ENCODE results near the gene LTBP3.
"Not testable (repeated sequence)": the region's sequence is repeated elsewhere in the genome, so short reads cannot be mapped to it uniquely, and the experiment has no call there.

Gene LTBP3

DNA sequence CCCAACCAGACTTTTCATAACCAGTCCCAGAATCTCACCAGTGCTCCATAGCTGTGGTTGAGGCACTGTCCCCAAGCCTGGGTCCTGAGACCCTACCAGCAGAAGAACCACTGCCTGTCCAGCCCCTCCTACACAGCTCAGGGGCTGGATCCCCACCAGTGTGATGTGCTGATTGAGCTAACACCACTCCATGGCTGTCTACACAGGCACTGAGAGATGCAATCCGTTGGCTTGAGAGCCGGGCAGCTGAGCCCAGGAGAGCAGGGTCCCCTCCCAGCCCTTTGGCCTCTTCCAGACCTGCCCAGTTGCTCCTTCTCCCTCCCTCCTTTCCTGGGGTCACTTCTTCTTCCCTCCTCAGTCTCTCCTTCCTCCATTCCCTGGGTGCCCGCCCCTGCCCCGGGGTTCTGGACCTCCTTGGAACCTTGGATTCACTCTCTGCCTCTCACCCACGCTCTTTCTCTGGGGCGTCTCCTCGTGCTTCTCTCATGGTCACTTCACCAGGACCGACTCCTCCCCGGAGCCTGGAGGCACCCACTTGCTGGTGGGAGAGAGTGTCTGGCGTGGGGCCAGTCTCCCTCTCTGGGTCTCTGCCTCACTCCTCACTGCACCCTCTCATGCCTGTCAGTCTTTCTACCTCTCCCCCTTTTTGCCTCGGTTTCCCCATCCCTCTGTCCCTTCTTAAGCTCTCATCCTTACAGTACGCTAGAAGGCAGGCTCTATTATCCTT, 34.0 kb downstream of the LTBP3 start:
- no peaks in the 10 kb centered on the region for H3K27me3 Mint-ChIP-seq
- DNase-seq = no peak
- H3K4me3 Mint-ChIP-seq = peak overlapping the region; percentile 66
- peaks cover 17% of the 10 kb centered on the region for H3K36me3 Mint-ChIP-seq
- no peaks in the 10 kb centered on the region for H3K9me3 Mint-ChIP-seq
- peaks cover 57% of the 10 kb centered on the region for H3K4me1 Mint-ChIP-seq
- peak overlapping the region; percentile 93 for H3K27ac Mint-ChIP-seq
- CTCF ChIA-PET = interaction anchor here (0.8 to 2.9 kb wide), 3 partner anchors 14 to 108 kb away, joined by 3 to 12 read pairs (median 4); no protein-coding TSS in a partner anchor

DNA sequence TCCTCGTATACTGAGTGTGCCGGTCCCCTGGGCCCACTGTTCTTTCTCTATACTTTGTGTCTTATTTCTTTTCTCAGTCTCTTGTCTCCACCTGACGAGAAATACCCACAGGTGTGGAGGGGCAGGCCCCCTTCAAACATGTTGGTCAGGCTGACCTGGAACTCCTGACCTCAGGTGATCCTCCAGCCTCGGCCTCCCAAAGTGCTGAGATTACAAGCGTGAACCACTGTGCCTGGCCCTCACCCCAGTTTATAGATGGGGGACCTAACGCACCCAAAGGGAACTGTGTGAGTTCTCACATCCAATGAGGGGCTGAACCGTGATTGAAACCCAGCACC, 34.6 kb downstream of the LTBP3 start:
- H3K9me3 Mint-ChIP-seq, CTCF ChIA-PET, DNase-seq, H3K27me3 Mint-ChIP-seq: not testable (repeated sequence)
- Mint-ChIP-seq H3K4me1 (peaks cover 53% of the 10 kb centered on the region), H3K4me3 (peak overlapping the region; percentile 62), H3K36me3 (peaks cover 13% of the 10 kb centered on the region), H3K27ac (peak overlapping the region; percentile 93)

DNA sequence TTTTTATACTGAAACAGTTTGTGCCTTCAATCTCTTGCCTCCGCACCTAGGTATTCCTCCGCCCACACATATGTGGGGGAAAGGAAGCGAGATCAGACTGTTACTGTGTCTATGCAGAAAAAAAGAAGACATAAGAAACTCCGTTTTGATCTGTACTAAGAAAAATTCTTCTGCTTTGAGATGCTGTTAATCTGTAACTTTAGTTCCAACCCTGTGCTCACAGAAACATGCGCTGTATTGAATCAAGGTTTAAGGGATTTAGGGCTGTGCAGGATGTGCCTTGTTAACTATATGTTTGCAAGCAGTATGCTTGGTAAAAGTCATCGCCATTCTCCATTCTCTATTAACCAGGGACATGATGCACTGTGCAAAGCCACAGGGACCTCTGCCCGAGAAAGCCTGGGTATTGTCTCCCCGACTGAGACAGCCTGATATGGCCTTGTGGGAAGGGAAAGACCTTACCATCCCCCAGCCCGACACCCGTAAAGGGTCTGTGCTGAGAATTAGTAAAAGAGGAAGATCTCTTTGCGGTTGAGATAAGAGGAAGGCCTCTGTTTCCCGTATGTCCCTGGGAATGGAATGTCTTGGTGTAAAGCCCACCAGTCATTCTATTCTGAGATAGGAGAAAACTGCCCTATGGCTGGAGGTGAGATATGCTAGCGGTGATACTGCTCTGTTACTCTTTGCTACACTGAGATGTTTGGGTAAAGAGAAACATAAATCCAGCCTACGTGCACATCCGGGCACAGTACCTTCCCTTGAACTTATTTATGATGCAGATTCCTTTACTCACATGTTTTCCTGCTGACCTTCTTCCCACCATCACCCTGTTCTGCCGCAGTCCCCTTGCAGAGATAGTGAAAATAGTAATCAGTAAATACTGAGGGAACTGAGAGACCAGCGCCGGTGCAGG, 35.2 kb downstream of the LTBP3 start:
- CTCF ChIA-PET = interaction anchor here (0.7 kb wide), 1 partner anchor 49 kb away, joined by 3 read pairs; no protein-coding TSS in a partner anchor

GRCh38 chr11:65521777-65522521, 36.2 kb downstream of the LTBP3 start:
- CTCF ChIA-PET = interaction anchor here (0.7 kb wide), 1 partner anchor 50 kb away, joined by 3 read pairs; no protein-coding TSS in a partner anchor
- H3K4me3 Mint-ChIP-seq = peak overlapping the region; percentile 62
- H3K4me1 Mint-ChIP-seq = peaks cover 47% of the 10 kb centered on the region
- H3K27me3 Mint-ChIP-seq, H3K9me3 Mint-ChIP-seq, H3K36me3 Mint-ChIP-seq: not testable (repeated sequence)
- peak; percentile 45 for DNase-seq
- H3K27ac Mint-ChIP-seq = peak overlapping the region; percentile 42

More for the DNA sequence above, 35.2 kb downstream of the LTBP3 start:
- not testable (repeated sequence) for H3K27me3 Mint-ChIP-seq, H3K9me3 Mint-ChIP-seq
- peaks cover 11% of the 10 kb centered on the region for H3K36me3 Mint-ChIP-seq
- peak; percentile 43 for DNase-seq
- H3K27ac Mint-ChIP-seq = peak overlapping the region; percentile 93
- H3K4me1 Mint-ChIP-seq = peaks cover 52% of the 10 kb centered on the region
- H3K4me3 Mint-ChIP-seq = peak overlapping the region; percentile 62

GRCh38 chr11:65518941-65519549, 39.1 kb downstream of the LTBP3 start:
- not testable (repeated sequence) for DNase-seq, H3K27me3 Mint-ChIP-seq, H3K36me3 Mint-ChIP-seq, H3K9me3 Mint-ChIP-seq, H3K27ac Mint-ChIP-seq, H3K4me3 Mint-ChIP-seq
- peaks cover 27% of the 10 kb centered on the region for H3K4me1 Mint-ChIP-seq
- CTCF ChIA-PET = interaction anchor here (0.9 kb wide), 1 partner anchor 75 kb away, joined by 3 read pairs; no protein-coding TSS in a partner anchor

- CTCF ChIA-PET = interaction anchor here (1.2 kb wide), 1 partner anchor 184 kb away, joined by 3 read pairs; no protein-coding TSS in a partner anchor
- Mint-ChIP-seq H3K27ac (no peak overlapping the region), H3K9me3 (peaks cover 2% of the 10 kb centered on the region), H3K27me3 (peaks cover 17% of the 10 kb centered on the region), H3K36me3 (no peaks in the 10 kb centered on the region), H3K4me3 (peak overlapping the region; percentile 7), H3K4me1 (peaks cover 2% of the 10 kb centered on the region)
- no peak for DNase-seq
These were observed 41.8 kb downstream of the LTBP3 start for GRCh38 chr11:65516135-65516968.

GRCh38 chr11:65512311-65512710, 45.8 kb downstream of the LTBP3 start:
- H3K4me3 Mint-ChIP-seq, H3K27ac Mint-ChIP-seq, H3K9me3 Mint-ChIP-seq, H3K36me3 Mint-ChIP-seq, DNase-seq: not testable (repeated sequence)
- Mint-ChIP-seq H3K4me1 (peaks cover 20% of the 10 kb centered on the region), H3K27me3 (peaks cover 17% of the 10 kb centered on the region)
- CTCF ChIA-PET = interaction anchor here (0.7 to 2.4 kb wide), 4 partner anchors 33 to 146 kb away, joined by 3 to 12 read pairs (median 5); no protein-coding TSS in a partner anchor

DNA sequence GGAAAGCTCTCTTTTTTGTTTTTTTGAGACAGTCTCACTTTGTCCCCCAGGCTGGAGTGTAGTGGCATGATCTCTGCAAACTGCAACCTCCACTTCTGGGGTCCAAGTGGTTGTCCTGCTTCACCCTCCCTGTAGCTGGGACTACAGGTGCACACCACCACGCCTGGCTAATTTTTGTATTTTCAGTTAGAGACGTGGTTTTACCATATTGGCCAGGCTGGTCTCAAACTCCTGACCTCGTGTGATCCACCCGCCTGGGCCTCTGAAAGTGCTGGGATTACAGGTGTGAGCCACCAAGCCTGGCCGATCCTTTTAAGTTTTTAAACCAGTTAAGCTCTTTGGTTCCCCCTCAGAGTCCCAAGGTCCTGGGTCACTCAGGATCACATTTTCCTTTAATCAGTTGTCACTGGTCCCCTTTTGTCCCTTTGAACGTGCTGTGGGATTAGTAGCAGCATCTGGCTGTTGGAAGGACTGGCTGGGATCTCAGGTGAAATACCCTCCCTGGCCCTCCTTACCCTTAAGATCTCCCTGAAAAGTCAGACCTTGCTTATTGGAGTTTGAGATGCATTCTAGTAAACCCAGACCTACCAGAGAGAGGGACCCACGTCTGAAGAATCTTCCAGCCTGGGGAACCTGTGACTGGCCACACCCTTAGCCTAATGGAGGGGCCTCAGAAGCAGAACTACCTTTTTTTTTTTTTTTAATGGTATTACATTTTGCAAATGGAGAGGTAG, 51.2 kb downstream of the LTBP3 start:
- H3K9me3 Mint-ChIP-seq = no peaks in the 10 kb centered on the region
- no peak overlapping the region for H3K4me3 Mint-ChIP-seq
- no peaks in the 10 kb centered on the region for H3K27me3 Mint-ChIP-seq
- peak overlapping the region; percentile 84 for H3K27ac Mint-ChIP-seq
- peaks cover 38% of the 10 kb centered on the region for H3K36me3 Mint-ChIP-seq
- CTCF ChIA-PET = interaction anchor here (1.9 to 10.5 kb wide), 3 partner anchors 35 to 89 kb away, joined by 4 to 145 read pairs (median 26); no protein-coding TSS in a partner anchor
- DNase-seq = peak; percentile 44
- H3K4me1 Mint-ChIP-seq = peaks cover 50% of the 10 kb centered on the region

- H3K4me3 Mint-ChIP-seq = no peak overlapping the region
- H3K27ac Mint-ChIP-seq = peak overlapping the region; percentile 84
- no peaks in the 10 kb centered on the region for H3K27me3 Mint-ChIP-seq
- DNase-seq = no peak
- H3K4me1 Mint-ChIP-seq = peaks cover 50% of the 10 kb centered on the region
- CTCF ChIA-PET = interaction anchor here (1.9 to 10.5 kb wide), 2 partner anchors 74 to 88 kb away, joined by 4 to 145 read pairs; no protein-coding TSS in a partner anchor
- H3K36me3 Mint-ChIP-seq = peaks cover 38% of the 10 kb centered on the region
- no peaks in the 10 kb centered on the region for H3K9me3 Mint-ChIP-seq
These were observed 51.8 kb downstream of the LTBP3 start for GRCh38 chr11:65506290-65506771.

- Mint-ChIP-seq H3K27ac (peak overlapping the region; percentile 84), H3K27me3 (no peaks in the 10 kb centered on the region), H3K4me3 (no peak overlapping the region), H3K9me3 (no peaks in the 10 kb centered on the region), H3K4me1 (peaks cover 49% of the 10 kb centered on the region), H3K36me3 (peaks cover 38% of the 10 kb centered on the region)
- no peak for DNase-seq
- CTCF ChIA-PET = interaction anchor here (1.5 to 10.5 kb wide), 4 partner anchors 34 to 88 kb away, joined by 4 to 145 read pairs (median 6); no protein-coding TSS in a partner anchor
These were observed 52.5 kb downstream of the LTBP3 start for GRCh38 chr11:65505466-65506289.

DNA sequence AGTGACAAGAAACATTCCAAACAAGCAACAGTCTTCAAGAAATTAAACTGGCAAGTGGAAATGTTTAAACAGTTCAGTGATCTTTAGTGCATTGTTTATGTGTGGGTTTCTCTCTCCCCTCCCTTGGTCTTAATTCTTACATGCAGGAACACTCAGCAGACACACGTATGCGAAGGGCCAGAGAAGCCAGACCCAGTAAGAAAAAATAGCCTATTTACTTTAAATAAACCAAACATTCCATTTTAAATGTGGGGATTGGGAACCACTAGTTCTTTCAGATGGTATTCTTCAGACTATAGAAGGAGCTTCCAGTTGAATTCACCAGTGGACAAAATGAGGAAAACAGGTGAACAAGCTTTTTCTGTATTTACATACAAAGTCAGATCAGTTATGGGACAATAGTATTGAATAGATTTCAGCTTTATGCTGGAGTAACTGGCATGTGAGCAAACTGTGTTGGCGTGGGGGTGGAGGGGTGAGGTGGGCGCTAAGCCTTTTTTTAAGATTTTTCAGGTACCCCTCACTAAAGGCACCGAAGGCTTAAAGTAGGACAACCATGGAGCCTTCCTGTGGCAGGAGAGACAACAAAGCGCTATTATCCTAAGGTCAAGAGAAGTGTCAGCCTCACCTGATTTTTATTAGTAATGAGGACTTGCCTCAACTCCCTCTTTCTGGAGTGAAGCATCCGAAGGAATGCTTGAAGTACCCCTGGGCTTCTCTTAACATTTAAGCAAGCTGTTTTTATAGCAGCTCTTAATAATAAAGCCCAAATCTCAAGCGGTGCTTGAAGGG, 53.3 kb downstream of the LTBP3 start:
- CTCF ChIA-PET = interaction anchor here (0.6 to 10.5 kb wide), 4 partner anchors 33 to 87 kb away, joined by 3 to 145 read pairs (median 6); no protein-coding TSS in a partner anchor
- H3K27me3 Mint-ChIP-seq = no peaks in the 10 kb centered on the region
- peaks cover 38% of the 10 kb centered on the region for H3K36me3 Mint-ChIP-seq
- peaks cover 45% of the 10 kb centered on the region for H3K4me1 Mint-ChIP-seq
- H3K9me3 Mint-ChIP-seq = no peaks in the 10 kb centered on the region
- H3K27ac Mint-ChIP-seq = peak overlapping the region; percentile 83
- no peak overlapping the region for H3K4me3 Mint-ChIP-seq
- DNase-seq = no peak
